ENCODE data around the gene MPHOSPH9.

DNA sequence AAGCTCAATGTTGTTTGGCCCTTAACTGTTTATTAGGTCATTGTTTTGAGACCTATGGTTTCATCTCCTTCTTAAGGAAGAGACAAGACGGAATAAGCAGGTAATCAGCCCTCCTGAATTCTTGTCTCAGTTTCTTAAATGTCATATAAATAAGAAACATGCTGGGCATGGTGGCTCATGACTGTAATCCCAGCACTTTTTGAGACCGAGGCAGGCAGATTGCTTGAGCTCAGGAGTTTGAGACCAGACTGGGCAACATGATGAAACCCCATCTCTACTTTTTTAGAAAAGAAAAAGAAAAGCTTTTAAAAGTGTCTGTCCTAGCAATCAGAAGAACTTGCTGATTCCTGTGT is 5.4 kb upstream of the MPHOSPH9 start:
- no peak for TF ChIP-seq POLR2A (IDR thresholded peaks at IDR 0.05)
- TF ChIP-seq, protein P1, sequence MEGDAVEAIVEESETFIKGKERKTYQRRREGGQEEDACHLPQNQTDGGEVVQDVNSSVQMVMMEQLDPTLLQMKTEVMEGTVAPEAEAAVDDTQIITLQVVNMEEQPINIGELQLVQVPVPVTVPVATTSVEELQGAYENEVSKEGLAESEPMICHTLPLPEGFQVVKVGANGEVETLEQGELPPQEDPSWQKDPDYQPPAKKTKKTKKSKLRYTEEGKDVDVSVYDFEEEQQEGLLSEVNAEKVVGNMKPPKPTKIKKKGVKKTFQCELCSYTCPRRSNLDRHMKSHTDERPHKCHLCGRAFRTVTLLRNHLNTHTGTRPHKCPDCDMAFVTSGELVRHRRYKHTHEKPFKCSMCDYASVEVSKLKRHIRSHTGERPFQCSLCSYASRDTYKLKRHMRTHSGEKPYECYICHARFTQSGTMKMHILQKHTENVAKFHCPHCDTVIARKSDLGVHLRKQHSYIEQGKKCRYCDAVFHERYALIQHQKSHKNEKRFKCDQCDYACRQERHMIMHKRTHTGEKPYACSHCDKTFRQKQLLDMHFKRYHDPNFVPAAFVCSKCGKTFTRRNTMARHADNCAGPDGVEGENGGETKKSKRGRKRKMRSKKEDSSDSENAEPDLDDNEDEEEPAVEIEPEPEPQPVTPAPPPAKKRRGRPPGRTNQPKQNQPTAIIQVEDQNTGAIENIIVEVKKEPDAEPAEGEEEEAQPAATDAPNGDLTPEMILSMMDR (IDR thresholded peaks at IDR 0.05), result no peak

All from suprapubic skin (tissue), 3 donors.